GM10847 (cell line): Measurements from ENCODE around the gene TFE3.

Experiments used
- POLR2A ChIP-seq: IDR thresholded peaks from 2 replicates; pipeline ENCODE4 v1.6.1; 2011; ENCODE audit not compliant: insufficient read length; ENCODE audit errors: extremely low read depth

Gene TFE3

GRCh38 chrX:48992341-48992740, 50.8 kb downstream of the TFE3 start:
- no peak for TF ChIP-seq POLR2A

- no peak for TF ChIP-seq POLR2A
Observed at GRCh38 chrX:48989483-48989882, 53.7 kb downstream of the TFE3 start.

DNA sequence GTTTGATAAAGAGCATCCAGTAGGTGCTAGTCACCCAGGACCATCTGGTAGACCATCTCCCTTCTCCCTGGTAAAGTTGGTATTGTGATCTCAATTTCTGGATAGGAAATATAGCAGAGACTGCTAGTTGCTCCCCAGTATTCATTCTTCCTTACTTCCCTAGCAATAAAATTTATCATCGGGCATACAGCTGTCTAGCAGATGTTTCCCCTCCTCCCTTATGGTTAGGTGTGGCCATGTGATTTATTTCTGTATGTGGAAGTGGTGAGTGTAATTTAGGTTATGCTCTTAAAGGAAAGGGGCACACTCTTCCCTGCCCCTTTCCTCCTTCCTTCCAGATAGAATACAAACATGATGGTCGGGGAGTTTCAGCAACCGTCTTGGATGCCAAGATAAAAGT, 59.3 kb downstream of the TFE3 start:
- no peak for TF ChIP-seq POLR2A

DNA sequence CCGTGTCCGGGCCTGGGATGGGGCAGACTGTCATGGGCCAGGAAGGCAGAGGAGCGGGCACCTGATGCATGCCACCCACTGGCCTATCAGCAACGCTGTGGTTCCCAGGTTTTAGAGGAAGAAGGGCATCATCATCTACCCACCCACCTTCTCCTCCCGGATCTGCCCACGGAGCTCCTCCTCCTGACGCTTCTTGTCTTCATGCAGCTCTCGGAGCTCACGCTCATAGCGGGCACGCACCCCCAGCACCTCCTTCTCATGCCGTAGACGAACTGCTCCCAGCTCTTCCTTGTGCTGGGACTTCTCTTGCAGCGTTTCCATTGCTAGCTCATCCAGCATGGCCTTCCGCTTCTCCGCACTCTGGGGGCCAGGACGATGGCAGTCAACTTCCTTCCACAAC, 60.1 kb downstream of the TFE3 start:
- TF ChIP-seq POLR2A, result no peak

DNA sequence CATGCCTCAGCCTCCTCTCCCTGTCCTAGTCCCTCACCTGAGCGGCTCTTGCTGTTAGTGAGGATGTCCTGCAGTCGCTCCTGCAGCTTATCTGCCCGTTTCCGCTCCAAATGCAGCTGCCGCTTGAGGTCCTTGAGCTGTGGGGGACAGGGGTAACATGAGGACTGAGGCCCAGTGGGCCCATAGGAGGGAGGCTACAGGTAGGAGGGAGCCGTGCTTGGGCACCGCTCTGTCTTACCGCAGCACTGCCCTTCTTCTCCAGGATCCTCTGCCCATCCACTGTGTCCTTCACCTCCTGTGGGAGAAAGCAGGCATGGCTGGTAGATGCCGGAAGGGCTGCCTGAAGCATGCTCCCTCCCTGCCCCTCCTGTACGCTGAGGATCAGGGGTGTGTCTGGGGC, 62.0 kb downstream of the TFE3 start:
- TF ChIP-seq POLR2A, result no peak
